Vagina (tissue), 2 donors: ENCODE data around the gene LECT2. TPM values are rescaled to one million over a fixed set of nuclear protein-coding genes. Genes with fewer than 3 reads are reported as not detected.

ENCODE experiments used
- DNase-seq, 2 donors: peaks; one replicate each; pipeline ENCODE4 v3.0.0-alpha.2; 2017; ENCODE audit errors: extremely low spot score in 2 of 2
- H3K27ac ChIP-seq: fragments of 200-600 bp; sonication (generic); one replicate; pipeline ENCODE4 v1.5.1; 2019
- H3K27me3 ChIP-seq: fragments of 200-600 bp; sonication (generic); one replicate; pipeline ENCODE4 v1.5.1; 2019
- H3K36me3 ChIP-seq, 2 donors: fragments of 200-600 bp; sonication (generic); one replicate each; pipeline ENCODE4 v1.5.1; 2017 to 2019
- H3K4me1 ChIP-seq: fragments of 200-600 bp; sonication (generic); one replicate; pipeline ENCODE4 v1.5.1; 2019
- H3K4me3 ChIP-seq, 2 donors: fragments of 200-600 bp; sonication (generic); 1 replicate in 1 of 2; 2 replicates in 1 of 2; pipeline ENCODE4 v1.5.1; 2016 to 2019
- H3K9me3 ChIP-seq: fragments of 200-600 bp; sonication (generic); one replicate; pipeline ENCODE4 v1.5.1; 2019
- CTCF ChIP-seq, 3 experiments: fragments of 450-650 bp in 2 of 3; fragments of 200-600 bp in 1 of 3; sonication (generic) in 1 of 3; IDR thresholded peaks; one replicate each; pipeline ENCODE4 v1.5.1; 2017 to 2019; ENCODE audit warnings: antibody characterized with exemption in 3 of 3, mild to moderate bottlenecking in 2 of 3, moderate library complexity in 2 of 3
- POLR2A ChIP-seq, 2 donors: fragments of 450-650 bp; IDR thresholded peaks; one replicate each; pipeline ENCODE4 v1.6.1; 2017; ENCODE audit warnings: antibody characterized with exemption in 2 of 2, mild to moderate bottlenecking in 2 of 2, moderate library complexity in 2 of 2
- POLR2AphosphoS5 ChIP-seq, 2 donors: sonication (generic); formaldehyde crosslinking; IDR thresholded peaks; one replicate each; pipeline ENCODE4 v1.9.0; 2017; ENCODE audit warnings: antibody characterized with exemption in 2 of 2, mild to moderate bottlenecking in 2 of 2, low read depth in 1 of 2; ENCODE audit not compliant: insufficient read depth in 1 of 2
- intact Hi-C: fragments of 100-400 bp; cut with DNase I; formaldehyde crosslinking; loops from one replicate; pipeline ENCODE4 v1.15.1; 2023
- total RNA-seq: library from RNA; depleted of rRNA; stranded (reverse); fragments of >200 nt; gene quantifications from one replicate; pipeline ENCODE4 v1.2.3, GENCODE V29; 2016

Gene LECT2
- total RNA-seq, 1 donor from 2014 or later: not detected

DNA sequence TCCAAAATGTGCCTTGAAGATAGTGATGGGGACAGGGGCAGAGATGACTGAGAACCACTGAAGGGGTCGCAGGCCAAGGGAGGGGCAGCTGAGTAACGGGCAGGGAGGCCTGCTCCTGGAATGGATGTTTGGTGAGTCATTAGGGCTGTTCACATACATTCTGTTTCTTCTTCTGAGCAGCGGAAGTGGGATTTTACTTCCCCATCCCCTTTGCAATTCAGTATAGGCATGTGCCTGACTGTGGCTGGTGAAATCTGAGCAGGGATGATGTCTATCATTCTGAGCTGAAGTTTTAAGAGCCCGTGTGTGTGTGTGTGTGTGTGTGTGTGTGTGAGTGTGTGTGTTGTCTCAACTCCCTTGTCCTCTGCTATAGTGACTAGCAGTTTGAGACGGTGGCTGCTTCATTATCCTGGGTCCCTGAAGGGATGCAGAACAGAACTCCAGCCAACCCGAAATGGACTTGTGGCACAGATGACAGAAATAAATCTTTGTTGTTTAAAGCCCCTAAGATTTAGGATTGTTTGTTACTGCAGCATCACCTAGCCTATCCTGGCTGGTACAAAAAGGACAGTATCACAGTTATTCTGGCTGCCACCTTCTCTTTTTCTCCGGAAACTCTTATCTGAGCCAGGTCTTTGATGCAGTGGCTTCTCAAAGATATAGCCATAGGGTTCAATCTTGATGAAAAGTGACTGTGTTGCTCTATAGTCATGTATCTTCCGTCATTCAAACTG is 44.8 kb upstream of the LECT2 start:
- Histone ChIP-seq H3K27ac (no peak overlapping the region), H3K4me3 (no peak overlapping the region), H3K36me3 (no peaks in the 10 kb centered on the region), H3K4me1 (peaks cover 3% of the 10 kb centered on the region), H3K9me3 (no peaks in the 10 kb centered on the region), H3K27me3 (no peaks in the 10 kb centered on the region)
- intact Hi-C loops: no loop called here
- TF ChIP-seq CTCF (IDR thresholded peaks at IDR 0.05): no peak
- no peak for DNase-seq

- intact Hi-C loops: no loop called here
- no peaks in the 10 kb centered on the region for H3K9me3 ChIP-seq
- no peaks in the 10 kb centered on the region for H3K36me3 ChIP-seq
- no peak for DNase-seq
- no peaks in the 10 kb centered on the region for H3K27me3 ChIP-seq
- peaks cover 10% of the 10 kb centered on the region for H3K4me1 ChIP-seq
- no peak overlapping the region for H3K4me3 ChIP-seq
- H3K27ac ChIP-seq: no peak overlapping the region
- TF ChIP-seq POLR2AphosphoS5 (IDR thresholded peaks at IDR 0.05; ENCODE audit: insufficient read depth in 1 of 2, low read depth in 1 of 2) (no peak), POLR2A (IDR thresholded peaks at IDR 0.05) (no peak), CTCF (IDR thresholded peaks at IDR 0.05) (no peak)
These were observed 44.1 kb upstream of the LECT2 start for GRCh38 chr5:135998889-135999288.

- intact Hi-C loops: no loop called here
- Histone ChIP-seq H3K27me3 (no peaks in the 10 kb centered on the region), H3K27ac (no peak overlapping the region), H3K4me3 (no peak overlapping the region), H3K4me1 (peaks cover 21% of the 10 kb centered on the region), H3K36me3 (no peaks in the 10 kb centered on the region), H3K9me3 (no peaks in the 10 kb centered on the region)
- no peak for DNase-seq
- no peak for TF ChIP-seq CTCF (IDR thresholded peaks at IDR 0.05)
- no peak for TF ChIP-seq POLR2A (IDR thresholded peaks at IDR 0.05)
- TF ChIP-seq POLR2AphosphoS5 (IDR thresholded peaks at IDR 0.05; ENCODE audit: insufficient read depth in 1 of 2, low read depth in 1 of 2): no peak
These were observed 43.0 kb upstream of the LECT2 start for GRCh38 chr5:135997673-135998335.

DNA sequence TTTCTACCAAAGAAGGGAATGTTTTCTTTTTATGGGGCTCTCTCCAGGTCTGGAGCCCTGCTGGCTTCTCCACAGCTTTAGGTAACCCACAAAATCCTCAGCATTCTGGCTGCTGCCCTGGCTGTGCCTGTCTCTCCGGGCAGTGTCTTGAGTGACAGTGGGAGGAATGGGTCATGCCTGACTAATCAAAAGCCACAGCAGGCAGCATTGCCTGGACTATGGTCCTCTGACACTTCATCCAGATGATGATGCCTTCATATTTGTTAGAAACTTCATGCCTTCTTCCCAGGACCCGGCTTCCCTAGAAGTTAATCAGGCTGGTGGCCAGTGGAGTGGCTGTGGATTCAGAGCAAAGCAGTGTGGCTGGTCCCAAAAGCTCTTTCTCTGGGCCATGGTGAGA is 41.8 kb upstream of the LECT2 start:
- Histone ChIP-seq H3K36me3 (no peaks in the 10 kb centered on the region), H3K4me1 (peaks cover 21% of the 10 kb centered on the region), H3K9me3 (no peaks in the 10 kb centered on the region), H3K27ac (no peak overlapping the region), H3K27me3 (no peaks in the 10 kb centered on the region), H3K4me3 (no peak overlapping the region)
- TF ChIP-seq POLR2AphosphoS5 (IDR thresholded peaks at IDR 0.05; ENCODE audit: insufficient read depth in 1 of 2, low read depth in 1 of 2) (no peak), POLR2A (IDR thresholded peaks at IDR 0.05) (no peak), CTCF (IDR thresholded peaks at IDR 0.05) (no peak)
- intact Hi-C loops: no loop called here
- DNase-seq: no peak

GRCh38 chr5:135995976-135996375 is 41.2 kb upstream of the LECT2 start:
- intact Hi-C loops: no loop called here
- Histone ChIP-seq H3K27ac (no peak overlapping the region), H3K4me3 (no peak overlapping the region)

More at GRCh38 chr5:135995976-135996375, 41.2 kb upstream of the LECT2 start:
- no peaks in the 10 kb centered on the region for H3K9me3 ChIP-seq
- no peaks in the 10 kb centered on the region for H3K27me3 ChIP-seq
- peaks cover 21% of the 10 kb centered on the region for H3K4me1 ChIP-seq
- no peak for TF ChIP-seq POLR2A (IDR thresholded peaks at IDR 0.05)
- no peak for TF ChIP-seq POLR2AphosphoS5 (IDR thresholded peaks at IDR 0.05; ENCODE audit: insufficient read depth in 1 of 2, low read depth in 1 of 2)
- no peak for TF ChIP-seq CTCF (IDR thresholded peaks at IDR 0.05)
- no peak for DNase-seq
- H3K36me3 ChIP-seq: no peaks in the 10 kb centered on the region
